ENCODE measurements around the gene HNRNPA2B1.
"Not testable (repeated sequence)": the region's sequence is repeated elsewhere in the genome, so short reads cannot be mapped to it uniquely, and the experiment has no call there.

HNRNPA2B1 gene

DNA sequence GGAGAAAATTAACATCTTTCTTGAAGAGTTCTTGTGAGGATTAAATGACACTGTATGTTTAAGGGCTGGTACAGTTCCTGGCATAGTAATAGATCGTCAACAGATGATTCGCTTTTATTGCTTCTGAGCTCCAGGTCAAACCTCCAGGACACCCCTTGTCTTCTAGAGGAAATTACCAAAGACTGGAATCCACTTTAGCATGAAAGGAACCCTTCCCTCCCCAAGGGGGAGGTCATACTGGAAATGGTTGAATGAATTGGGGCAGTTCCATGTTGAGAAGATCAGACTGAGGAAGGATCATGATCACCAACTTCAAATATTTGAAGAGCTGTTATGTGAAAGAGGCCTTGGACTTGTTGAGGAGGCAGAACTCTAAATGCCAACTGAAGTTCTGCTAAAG is 39.6 kb downstream of the HNRNPA2B1 start:
- no peak for DNase-seq

DNA sequence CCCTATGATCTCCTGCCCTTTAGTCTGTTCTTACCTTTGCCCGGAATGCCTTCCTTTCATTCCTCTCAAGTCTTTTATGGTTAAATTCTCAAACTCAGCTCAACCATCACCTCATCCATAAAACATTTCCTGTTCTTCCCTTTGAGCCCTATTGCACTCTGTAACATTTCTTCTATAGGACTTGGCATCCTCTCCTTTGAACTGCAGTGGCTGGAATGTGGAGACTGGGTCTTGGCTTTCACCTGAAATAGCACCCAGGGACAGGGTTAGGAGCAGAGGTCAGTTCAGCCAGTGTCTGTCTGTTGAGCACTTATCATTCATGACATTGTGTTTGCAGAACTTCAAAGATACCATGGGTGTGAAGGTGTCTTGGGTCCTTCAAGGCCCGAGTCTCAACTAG is 41.3 kb downstream of the HNRNPA2B1 start:
- peak; percentile 22 for DNase-seq

DNA sequence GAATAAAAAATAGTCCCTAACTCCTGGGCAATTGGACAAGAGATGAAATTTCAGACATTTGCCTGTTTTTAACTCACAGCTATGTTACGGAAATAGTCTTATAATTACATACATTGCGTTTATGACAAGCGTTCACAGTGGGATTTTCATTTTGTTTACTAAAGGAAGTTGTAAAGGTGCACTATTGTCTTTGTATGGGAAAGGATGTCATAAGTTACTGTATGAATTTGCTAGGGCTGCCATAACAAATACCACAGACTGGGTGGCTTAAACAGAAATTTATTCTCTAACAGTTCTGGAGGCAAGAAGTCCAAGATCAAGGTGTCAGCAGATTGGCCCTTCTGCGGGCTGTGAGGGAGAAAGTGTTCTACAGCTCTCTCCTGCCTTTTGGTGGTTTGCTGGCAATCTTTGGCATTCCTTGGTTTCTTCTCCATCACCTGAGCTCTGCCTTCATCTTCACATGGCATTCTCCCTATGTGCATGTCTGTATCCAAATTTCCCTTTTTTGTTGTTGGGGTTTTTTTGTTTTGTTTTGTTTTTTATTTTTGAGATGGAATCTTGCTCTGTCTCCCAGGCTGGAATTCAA is 42.9 kb downstream of the HNRNPA2B1 start:
- DNase-seq = no peak

DNA sequence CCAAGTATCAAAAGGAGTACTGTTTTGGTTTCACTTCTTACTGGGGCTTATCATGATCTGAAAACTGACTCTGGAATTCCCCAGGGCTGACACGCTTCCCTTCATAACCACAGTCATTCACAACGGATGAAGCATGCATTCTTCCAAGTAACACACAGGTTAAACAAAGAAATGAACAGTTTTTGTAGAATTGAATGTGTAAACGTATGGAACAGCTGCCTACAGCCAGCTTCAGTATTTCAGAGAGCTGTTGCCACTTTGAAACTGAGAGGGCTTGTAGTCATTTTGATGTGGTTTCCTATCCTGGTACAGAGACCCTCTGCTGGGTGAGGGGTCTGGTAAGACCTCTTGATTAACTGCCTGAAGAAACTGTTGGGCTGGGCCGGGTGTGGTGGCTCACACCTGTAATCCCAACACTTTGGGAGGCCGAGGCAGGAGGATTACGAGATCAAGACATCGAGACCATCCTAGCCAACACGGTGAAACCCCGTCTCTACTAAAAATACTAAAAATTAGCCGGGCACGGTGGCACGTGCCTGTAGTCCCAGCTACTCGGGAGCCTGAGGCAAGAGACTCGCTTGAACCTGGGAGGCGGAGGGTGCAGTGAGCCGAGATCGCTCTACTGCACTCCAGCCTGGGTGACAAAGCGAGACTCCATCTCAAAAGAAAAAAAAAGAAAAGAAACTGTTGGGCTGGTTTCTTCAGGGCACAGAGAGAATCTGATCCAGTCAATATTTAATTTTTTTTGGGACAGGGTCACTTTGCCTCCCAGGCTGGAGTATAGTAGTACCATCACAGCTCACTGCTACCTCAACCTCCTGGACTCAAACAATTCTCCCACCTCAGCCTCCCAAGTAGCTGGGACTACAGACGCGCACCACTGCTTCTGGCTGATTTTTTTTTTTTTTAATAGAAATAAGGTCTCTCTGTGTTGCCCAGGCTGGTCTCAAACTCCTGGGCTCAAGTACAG is 43.8 kb downstream of the HNRNPA2B1 start:
- DNase-seq = peak; percentile 98

DNA sequence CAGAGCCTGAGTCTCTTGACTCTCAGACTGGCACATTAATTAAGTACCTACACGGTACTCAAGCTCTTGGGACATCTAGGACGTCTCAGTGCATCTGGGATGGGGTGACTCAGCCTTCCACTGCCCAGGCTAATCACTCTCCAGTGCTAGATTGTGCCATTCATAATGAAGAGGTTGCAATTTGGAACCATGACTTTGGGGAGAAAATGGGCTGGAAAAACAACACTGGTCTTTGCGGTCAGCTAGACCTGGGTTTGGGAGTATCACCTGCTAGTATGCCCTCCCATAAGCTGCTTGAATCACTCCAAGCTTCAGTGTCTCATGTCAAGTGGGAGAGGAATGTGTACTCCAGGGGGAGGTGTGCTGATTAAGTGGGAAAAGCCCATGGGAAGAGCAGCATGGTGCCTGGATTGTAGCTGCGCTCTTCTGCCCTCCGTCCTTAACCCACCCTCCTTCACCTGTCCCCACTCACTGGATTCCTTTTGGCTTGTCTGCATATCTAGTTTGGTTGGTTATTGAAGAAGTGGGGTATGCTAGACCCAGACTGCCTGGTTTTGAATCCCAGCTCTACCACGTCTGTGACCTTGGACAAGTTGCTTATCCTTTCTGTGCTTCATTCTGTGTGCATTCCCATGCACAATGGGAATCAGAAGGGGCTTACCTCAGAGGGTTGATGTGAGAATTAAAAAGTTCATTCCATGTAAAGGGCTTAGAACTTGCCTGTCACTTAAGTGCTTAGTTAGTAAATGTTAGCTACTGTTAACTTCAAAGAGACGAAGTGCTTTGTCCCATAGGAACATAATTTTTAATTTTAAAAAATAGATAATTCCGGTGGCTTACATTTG is 44.8 kb downstream of the HNRNPA2B1 start:
- DNase-seq = peak; percentile 86

DNA sequence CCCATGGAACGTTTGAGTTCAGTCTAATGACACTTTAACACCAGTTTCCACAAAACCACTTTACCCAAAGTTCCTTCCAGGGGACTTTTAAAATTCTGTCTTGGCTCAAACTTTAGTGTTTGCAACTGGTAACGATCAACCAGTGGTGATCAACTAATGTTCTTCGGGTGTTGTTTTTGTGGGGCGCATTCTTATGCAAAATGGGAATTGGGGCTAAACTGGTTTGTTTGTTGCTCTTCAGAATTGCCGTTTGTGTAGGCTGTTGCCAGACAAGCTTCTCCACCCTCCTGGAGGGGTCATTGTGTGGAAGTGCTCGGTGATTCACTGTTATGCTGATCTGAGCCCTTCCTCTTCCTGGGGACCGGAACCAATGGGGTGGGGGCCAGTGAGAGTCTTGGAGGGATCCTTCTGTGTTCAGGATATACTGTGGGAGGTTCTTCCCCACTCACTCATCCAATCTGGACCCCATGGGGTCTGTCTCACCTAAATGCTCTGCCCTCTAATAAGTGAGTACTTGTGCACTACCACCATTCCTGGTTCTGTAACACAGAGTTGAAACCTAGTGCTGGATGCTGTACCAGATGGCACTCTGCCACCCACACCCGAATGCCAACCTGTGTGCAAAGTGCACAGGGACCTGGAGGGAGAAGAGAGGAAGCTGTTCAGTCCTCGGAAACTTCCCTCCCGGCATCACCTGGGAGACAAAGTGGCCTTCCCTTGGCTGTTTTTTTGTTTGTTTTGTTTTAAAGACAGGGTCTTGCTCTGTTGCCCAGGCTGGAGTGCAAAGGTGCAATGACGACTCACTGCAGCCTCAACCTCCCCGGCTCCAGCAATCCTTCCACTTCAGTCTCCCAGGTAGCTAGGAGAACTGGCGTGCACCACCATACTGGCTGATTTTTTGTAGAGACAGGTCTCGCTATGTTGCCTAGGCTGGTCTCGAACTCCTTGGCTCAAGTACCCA is 46.4 kb downstream of the HNRNPA2B1 start:
- peak; percentile 59 for DNase-seq

DNA sequence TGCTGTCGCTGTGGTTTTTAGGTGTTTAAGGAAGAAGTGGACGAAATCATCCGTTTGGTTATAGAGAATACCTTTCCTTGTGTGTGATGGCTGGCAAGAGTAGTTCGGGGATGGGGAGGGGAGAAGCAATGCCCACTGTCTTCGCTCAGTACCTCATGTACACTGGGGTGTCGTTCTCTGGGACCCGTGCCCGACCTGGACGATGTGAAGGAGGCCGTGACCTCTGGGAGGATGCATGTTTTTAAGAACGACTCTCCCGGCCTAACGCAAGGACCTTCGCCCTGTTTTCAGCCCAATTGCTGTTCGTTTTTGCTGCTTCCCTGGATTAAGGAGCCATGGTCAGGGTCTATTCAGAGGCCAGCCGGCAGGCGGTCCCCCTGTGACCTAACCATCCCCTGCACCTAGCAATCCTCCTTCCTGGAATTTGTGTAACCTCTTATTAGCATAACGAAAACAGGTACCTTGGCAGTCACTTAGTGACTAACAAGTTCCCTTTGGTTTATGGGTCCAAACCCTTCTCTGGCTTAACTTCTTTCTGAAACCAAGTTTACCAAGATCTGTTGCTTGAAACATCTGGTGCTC is 47.2 kb downstream of the HNRNPA2B1 start:
- peak; percentile 16 for DNase-seq

GRCh38 chr7:26152782-26153240 is 47.7 kb downstream of the HNRNPA2B1 start:
- not testable (repeated sequence) for DNase-seq

- DNase-seq = peak; percentile 66
Observed at GRCh38 chr7:26151953-26152781, 48.4 kb downstream of the HNRNPA2B1 start, which contains the start of gene NFE2L3. TSS of gene NFE2L3 (plus strand) at chr7:26152198. CDS start at chr7:26152499, 301 bp downstream.

- DNase-seq = no peak
Observed at GRCh38 chr7:26151650-26151952, 48.9 kb downstream of the HNRNPA2B1 start.

DNA sequence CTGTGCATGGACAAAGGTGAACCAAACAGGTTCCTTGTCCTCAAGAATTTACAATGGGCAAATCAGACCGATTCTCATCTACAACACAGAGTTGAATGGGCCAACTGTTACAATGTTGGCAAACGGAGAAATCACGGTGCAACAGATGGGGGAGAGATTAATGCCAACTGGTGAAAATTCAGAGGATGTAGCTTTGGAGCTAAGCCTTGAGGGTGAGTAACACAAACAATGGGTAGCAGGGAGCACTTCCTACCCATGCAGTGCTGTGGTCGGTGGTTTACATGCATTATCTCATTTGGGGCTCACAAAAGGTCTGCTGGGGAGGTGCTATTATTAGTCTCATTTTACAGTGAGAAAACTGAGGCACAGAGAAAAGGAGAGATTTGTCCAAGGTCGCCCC is 49.5 kb downstream of the HNRNPA2B1 start:
- no peak for DNase-seq

- DNase-seq = no peak
Observed at GRCh38 chr7:26149391-26149977, 51.1 kb downstream of the HNRNPA2B1 start.

DNA sequence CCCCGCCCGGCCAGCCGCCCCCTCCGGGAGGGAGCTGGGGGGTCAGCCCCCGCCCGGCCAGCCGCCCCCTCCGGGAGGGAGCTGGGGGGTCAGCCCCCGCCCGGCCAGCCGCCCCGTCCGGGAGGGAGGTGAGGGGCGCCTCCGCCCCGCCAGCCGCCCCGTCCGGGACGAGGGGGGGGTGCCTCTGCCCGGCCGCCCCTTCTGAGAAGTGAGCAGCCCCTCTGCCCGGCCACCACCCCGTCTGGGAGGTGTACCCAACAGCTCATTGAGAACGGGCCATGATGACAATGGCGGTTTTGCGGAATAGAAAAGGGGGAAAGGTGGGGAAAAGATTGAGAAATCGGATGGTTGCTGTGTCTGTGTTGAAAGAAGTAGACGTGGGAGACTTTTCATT is 52.2 kb downstream of the HNRNPA2B1 start:
- DNase-seq = not testable (repeated sequence)

GRCh38 chr7:26147646-26148306 is 52.8 kb downstream of the HNRNPA2B1 start:
- not testable (repeated sequence) for DNase-seq

GRCh38 chr7:26147030-26147429 is 53.5 kb downstream of the HNRNPA2B1 start:
- DNase-seq = no peak

DNA sequence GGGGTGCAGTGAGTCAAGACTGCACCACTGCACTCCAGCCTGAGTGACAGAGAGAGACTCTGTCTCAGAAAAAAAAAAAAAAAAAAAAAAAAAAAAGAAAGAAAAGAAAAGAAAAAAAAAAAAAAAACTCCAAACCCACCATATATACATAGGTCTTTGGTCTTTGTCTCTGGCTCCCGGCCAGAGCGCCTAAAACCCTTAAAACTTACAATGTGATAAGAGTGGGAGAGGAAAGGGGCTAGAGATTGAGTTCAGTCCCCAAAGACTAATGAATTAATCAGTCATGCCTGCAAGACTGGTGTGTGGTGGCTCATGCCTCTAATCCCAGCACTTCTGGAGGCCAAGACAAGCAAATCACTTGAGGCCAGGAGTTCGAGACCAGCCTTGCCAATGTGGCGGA is 55.3 kb downstream of the HNRNPA2B1 start:
- DNase-seq = no peak

DNA sequence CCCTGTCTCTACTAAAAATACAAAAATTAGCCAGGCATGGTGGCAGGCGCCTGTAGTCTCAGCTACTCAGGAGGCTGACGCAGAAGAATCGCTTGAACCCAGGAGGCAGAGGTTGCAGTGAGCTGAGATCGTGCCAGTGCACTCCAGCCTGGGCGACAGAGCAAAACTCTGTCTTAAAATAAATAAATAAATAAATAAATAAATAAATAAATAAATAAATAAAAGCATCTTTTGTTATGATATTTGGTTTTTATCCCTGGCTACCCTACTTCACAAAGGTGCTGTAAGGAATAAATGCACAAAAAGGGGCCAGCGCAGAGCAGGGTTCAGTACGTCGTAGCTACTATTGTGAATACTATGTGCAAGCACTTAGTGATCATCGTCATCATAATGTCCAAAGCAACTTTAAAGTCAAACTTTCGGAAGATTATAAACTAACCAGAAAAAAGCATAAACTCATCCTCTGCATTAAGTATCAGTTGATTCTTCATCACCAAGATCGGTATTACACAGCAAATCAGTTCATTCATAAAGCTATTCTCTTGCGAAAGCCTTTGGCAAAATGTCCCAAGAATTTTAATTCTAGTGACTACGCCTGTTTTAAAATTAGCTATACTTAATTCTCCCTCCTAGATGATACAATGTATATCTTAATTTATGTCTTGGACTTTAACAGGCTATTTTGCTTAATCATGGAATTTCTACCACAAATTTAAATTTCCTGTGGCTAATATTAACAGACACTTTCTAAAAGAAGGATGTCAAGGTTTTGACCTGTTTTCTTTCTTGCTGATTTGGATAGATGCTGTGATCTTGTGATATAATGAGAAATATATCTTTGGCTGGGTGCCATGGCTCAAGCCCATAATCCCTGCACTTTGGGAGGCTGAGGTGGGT is 56.1 kb downstream of the HNRNPA2B1 start:
- DNase-seq = no peak

- DNase-seq = peak; percentile 50
Observed at GRCh38 chr7:26143298-26144048, 57.1 kb downstream of the HNRNPA2B1 start.

Data from kidney glomerular epithelial cell (primary cell).